PC-9 (cell line): Measurements from ENCODE around the gene BAZ1B. TPM values are rescaled to one million over a fixed set of nuclear protein-coding genes. Genes with fewer than 3 reads are reported as not detected.
"Not testable (repeated sequence)": the region's sequence is repeated elsewhere in the genome, so short reads cannot be mapped to it uniquely, and the experiment has no call there.

Source experiments
- BruUV-seq: library from RNA; stranded (reverse); fragments of 400-500 nt; replicated peaks from 2 replicates; lab custom pipeline; 2021; lab: Mats Ljungman, UMichigan
- CTCF ChIA-PET: fragments of 300-600 bp; sonication (Branson Sonifier 250); formaldehyde crosslinking; loops from one replicate; lab custom pipeline; 2022; ENCODE audit warnings: antibody characterized with exemption; lab: Charles Lee
- POLR2A ChIA-PET: fragments of 300-600 bp; sonication (Branson Sonifier 250); formaldehyde crosslinking; loops from one replicate; lab custom pipeline; 2022; ENCODE audit warnings: antibody characterized with exemption; ENCODE audit not compliant: unreplicated experiment; lab: Charles Lee
- DNase-seq, 2 experiments: peaks; one replicate each; pipeline versions ENCODE4 v3.0.0 to v3.0.0-alpha.2; 2015 to 2022; ENCODE audit warnings: mixed read lengths in 1 of 2
- H2AFZ ChIP-seq: fragments of 200-600 bp; sonication (generic); 2 replicates; pipeline ENCODE4 v1.8.1; 2017; ENCODE audit warnings: antibody characterized with exemption
- H3F3A ChIP-seq: fragments of 200-600 bp; sonication (generic); 2 replicates; pipeline ENCODE4 v1.8.1; 2017; ENCODE audit warnings: antibody characterized with exemption, mild to moderate bottlenecking, low read depth; ENCODE audit not compliant: insufficient read depth
- H3K27ac ChIP-seq: fragments of 200-600 bp; sonication (generic); 2 replicates; pipeline ENCODE4 v1.6.1; 2016; ENCODE audit warnings: mixed run types
- H3K27me3 ChIP-seq: fragments of 200-600 bp; sonication (generic); 2 replicates; pipeline ENCODE4 v1.6.1; 2016; ENCODE audit warnings: low read depth, mixed run types; ENCODE audit not compliant: insufficient read depth
- H3K36me3 ChIP-seq: fragments of 200-600 bp; sonication (generic); 2 replicates; pipeline ENCODE4 v1.6.1; 2016; ENCODE audit warnings: low read depth, mixed run types
- H3K4me1 ChIP-seq: fragments of 200-600 bp; sonication (generic); replicated peaks from 2 replicates; pipeline ENCODE4 v1.6.1; 2016; ENCODE audit warnings: mixed run types; ENCODE audit not compliant: insufficient read depth
- H3K4me2 ChIP-seq: fragments of 200-600 bp; sonication (generic); 2 replicates; pipeline ENCODE4 v1.6.1; 2017; ENCODE audit warnings: mixed run types
- H3K4me3 ChIP-seq: fragments of 200-600 bp; sonication (generic); 2 replicates; pipeline ENCODE4 v1.6.1; 2016; ENCODE audit warnings: mixed run types
- H3K79me2 ChIP-seq: fragments of 200-600 bp; sonication (generic); 2 replicates; pipeline ENCODE4 v1.6.1; 2017; ENCODE audit warnings: low read depth, mixed run types
- H3K9me2 ChIP-seq: fragments of 200-600 bp; sonication (generic); 2 replicates; pipeline ENCODE4 v1.8.1; 2017; ENCODE audit warnings: mild to moderate bottlenecking; ENCODE audit not compliant: insufficient read depth
- H3K9me3 ChIP-seq: fragments of 200-600 bp; sonication (generic); 2 replicates; pipeline ENCODE4 v1.8.1; 2016; ENCODE audit warnings: low read depth; ENCODE audit not compliant: insufficient read depth
- H4K20me1 ChIP-seq: fragments of 200-600 bp; sonication (generic); 2 replicates; pipeline ENCODE4 v1.8.1; 2017; ENCODE audit not compliant: insufficient read depth
- EZH2 ChIP-seq: fragments of 200-600 bp; sonication (generic); IDR thresholded peaks from 2 replicates; pipeline ENCODE4 v1.8.0; 2017; ENCODE audit warnings: antibody characterized with exemption, low read depth
- intact Hi-C: fragments of 100-400 bp; cut with micrococcal nuclease; formaldehyde crosslinking; loops from one replicate; pipeline ENCODE4 v1.10.0; 2022; ENCODE audit not compliant: unreplicated experiment
- total RNA-seq: library from RNA; stranded (reverse); gene quantifications from 2 replicates; pipeline ENCODE4 v1.2.3, GENCODE V29; 2021
- TF ChIP-seq, protein P1 (sequence below): fragments of 200-600 bp; sonication (generic); conservative IDR thresholded peaks from 2 replicates; pipeline ENCODE4 v1.6.1; 2017; ENCODE audit warnings: mixed run types, antibody characterized with exemption, mild to moderate bottlenecking, moderate library complexity

BAZ1B gene
- total RNA-seq, 1 experiment from 2014 or later = 88.4 TPM

DNA sequence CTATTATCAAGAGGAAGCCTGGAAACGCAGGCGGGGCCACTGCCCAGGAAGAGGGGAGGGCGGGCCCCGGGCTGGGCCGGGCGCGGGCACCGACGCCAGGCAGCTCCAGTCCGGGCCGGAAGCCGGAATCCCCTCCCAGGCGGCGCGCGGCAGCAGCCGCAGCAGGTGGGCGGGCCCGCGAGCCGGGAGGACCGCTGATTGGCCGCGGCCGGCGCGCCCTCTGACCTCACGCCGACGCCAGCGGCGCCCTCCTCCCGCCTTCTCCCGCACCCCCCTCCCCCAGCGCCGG lies 35.0 kb upstream of the BAZ1B start:
- Histone ChIP-seq H3K4me3 (peak overlapping the region; percentile 68), H3K9me3 (no peaks in the 10 kb centered on the region), H3K27ac (peak overlapping the region; percentile 84), H3K4me2 (peak overlapping the region; percentile 86), H3K9me2 (no peaks in the 10 kb centered on the region), H4K20me1 (peaks cover 44% of the 10 kb centered on the region), H2AFZ (peak overlapping the region; percentile 73; the same call in 1 of the 2 replicates), H3K79me2 (peaks cover 48% of the 10 kb centered on the region), H3K27me3 (no peaks in the 10 kb centered on the region), H3K36me3 (no peaks in the 10 kb centered on the region), H3K4me1 (peaks cover 24% of the 10 kb centered on the region), H3F3A (peaks cover 36% of the 10 kb centered on the region)
- CTCF ChIA-PET = interaction anchor here (0.6 kb wide), 1 partner anchor 163 kb away, joined by 3 read pairs; no protein-coding TSS in a partner anchor
- no peak for TF ChIP-seq EZH2
- TF ChIP-seq, protein P1, sequence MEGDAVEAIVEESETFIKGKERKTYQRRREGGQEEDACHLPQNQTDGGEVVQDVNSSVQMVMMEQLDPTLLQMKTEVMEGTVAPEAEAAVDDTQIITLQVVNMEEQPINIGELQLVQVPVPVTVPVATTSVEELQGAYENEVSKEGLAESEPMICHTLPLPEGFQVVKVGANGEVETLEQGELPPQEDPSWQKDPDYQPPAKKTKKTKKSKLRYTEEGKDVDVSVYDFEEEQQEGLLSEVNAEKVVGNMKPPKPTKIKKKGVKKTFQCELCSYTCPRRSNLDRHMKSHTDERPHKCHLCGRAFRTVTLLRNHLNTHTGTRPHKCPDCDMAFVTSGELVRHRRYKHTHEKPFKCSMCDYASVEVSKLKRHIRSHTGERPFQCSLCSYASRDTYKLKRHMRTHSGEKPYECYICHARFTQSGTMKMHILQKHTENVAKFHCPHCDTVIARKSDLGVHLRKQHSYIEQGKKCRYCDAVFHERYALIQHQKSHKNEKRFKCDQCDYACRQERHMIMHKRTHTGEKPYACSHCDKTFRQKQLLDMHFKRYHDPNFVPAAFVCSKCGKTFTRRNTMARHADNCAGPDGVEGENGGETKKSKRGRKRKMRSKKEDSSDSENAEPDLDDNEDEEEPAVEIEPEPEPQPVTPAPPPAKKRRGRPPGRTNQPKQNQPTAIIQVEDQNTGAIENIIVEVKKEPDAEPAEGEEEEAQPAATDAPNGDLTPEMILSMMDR = no peak
- no TSS peak for BruUV-seq
- DNase-seq = peak; percentile 80 to 99
- intact Hi-C loops = no loop called here
- POLR2A ChIA-PET = interaction anchor here (0.5 to 1.4 kb wide), 6 partner anchors 37 to 937 kb away, joined by 3 to 9 read pairs (median 4); no protein-coding TSS in a partner anchor

DNA sequence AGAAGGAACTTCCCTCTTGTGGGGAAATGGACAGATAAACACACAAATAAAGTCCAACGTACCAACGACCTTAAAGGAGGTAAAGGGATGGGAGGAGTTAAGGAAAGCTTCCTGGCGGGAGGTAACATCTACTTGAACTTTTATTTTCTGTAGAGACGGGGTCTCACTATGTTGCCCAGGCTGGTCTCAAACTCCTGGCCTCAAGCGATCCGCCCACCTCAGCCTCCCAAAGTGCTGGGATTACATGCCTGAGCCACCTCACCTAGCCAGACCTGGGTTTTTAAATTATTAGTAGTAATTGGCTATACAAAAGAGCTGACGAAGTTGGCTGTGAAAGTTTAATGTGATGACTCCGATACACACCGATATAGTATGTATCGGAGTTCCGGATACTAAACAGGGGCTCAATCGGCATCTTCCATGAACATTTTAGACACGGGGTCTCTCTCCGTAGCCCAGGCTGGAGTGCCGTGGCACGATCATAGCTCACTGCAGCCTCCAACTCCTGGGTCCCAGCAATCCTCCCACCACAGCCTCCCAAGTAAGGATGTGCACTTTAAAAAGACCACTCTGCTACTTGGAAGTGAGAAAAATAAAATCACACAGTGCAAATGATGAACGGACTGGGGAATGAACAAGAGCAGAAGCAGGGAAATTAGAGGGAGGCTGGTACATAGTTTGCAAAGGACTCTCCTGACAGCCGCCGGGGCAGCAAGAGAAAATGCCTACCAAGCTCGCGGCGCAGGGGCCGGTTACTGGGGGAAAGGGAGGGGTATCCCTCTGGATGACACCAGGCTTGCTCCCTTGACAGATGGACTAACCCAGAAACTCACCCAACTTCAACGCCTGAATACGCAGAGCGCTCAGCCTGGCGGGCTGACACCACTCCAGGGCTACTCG lies 34.4 kb upstream of the BAZ1B start:
- H2AFZ ChIP-seq = no peak overlapping the region
- ChIA-PET POLR2A (interaction anchor here (0.5 to 1.4 kb wide), 7 partner anchors 35 to 938 kb away, joined by 3 to 9 read pairs (median 4); no protein-coding TSS in a partner anchor), CTCF (interaction anchor here (0.5 to 0.6 kb wide), 2 partner anchors 164 to 677 kb away, joined by 3 to 9 read pairs; no protein-coding TSS in a partner anchor)
- peaks cover 54% of the 10 kb centered on the region for H3K79me2 ChIP-seq
- H3K9me3 ChIP-seq = no peaks in the 10 kb centered on the region
- H3K4me1 ChIP-seq = peaks cover 24% of the 10 kb centered on the region
- H3K36me3 ChIP-seq = no peaks in the 10 kb centered on the region
- intact Hi-C loops = loop anchor here (1.0 kb wide), 2 partner anchors 34 to 159 kb away; partner anchors contain the start of gene BAZ1B
- TSS peak; percentile 40 for BruUV-seq
- no peak for DNase-seq
- peak overlapping the region; percentile 86 for H3K4me2 ChIP-seq
- H4K20me1 ChIP-seq = peaks cover 44% of the 10 kb centered on the region
- H3K9me2 ChIP-seq = no peaks in the 10 kb centered on the region
- H3K27ac ChIP-seq = peak overlapping the region; percentile 28
- H3K27me3 ChIP-seq = no peaks in the 10 kb centered on the region
- peak overlapping the region; percentile 68 for H3K4me3 ChIP-seq
- H3F3A ChIP-seq = peaks cover 36% of the 10 kb centered on the region
- no peak for TF ChIP-seq EZH2
- TF ChIP-seq, protein P1 = no peak

DNA sequence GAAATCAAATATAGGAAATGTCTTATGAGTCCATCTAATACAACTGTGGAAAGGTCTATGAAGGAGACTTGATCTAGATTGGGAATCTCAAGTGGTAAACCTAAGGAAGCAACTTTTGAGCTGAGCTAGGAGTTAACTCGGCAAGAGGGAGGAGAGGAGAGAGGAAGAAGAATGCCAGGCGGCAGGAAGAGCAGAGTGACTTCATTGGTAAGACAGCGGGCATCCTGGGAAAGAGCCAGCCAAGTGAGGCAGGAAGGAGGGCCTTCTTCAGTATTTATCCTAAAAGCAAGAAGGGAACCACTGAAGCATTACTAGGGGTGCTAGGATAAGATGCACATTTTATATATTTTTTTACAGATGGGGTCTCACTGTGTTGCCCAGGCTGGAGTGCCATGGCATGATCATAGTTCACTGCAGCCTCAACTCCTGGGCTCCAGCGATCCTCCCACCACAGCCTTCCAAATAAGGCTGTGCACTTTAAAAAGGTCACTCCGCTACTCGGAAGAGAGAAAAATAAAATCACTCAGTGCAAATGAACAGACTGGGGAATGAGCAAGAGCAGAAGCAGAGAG lies 33.4 kb upstream of the BAZ1B start:
- CTCF ChIA-PET = no interaction called here
- peaks cover 59% of the 10 kb centered on the region for H3K79me2 ChIP-seq

DNA sequence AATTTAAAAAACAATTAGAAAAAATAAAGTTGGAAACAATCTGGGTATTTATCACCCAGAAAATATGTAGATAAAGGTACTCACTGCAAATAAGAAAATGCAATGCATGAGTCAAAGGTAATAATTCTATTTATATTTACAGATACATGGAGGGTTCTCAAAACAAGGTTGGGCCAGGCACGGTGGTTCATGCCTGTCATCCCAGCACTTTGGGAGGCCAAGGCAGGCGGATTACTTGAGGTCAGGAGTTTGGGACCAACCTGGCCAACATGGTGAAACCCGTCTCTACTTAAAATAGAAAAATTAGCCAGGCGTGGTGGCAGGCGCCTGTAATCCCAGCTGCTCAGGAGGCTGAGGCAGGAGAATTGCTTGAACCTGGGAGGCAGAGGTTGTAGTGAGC lies 28.0 kb upstream of the BAZ1B start:
- DNase-seq, H3K4me1 ChIP-seq, CTCF ChIA-PET, H3K4me3 ChIP-seq, H3F3A ChIP-seq, H3K27me3 ChIP-seq, H2AFZ ChIP-seq, H3K4me2 ChIP-seq, BruUV-seq, intact Hi-C loops, H3K9me2 ChIP-seq, H3K36me3 ChIP-seq, H3K9me3 ChIP-seq, H3K27ac ChIP-seq, POLR2A ChIA-PET: not testable (repeated sequence)
- H3K79me2 ChIP-seq = peaks cover 84% of the 10 kb centered on the region
- H4K20me1 ChIP-seq = peaks cover 62% of the 10 kb centered on the region

More for the DNA sequence above, 33.4 kb upstream of the BAZ1B start:
- no peaks in the 10 kb centered on the region for H3K9me3 ChIP-seq
- H2AFZ ChIP-seq = no peak overlapping the region
- TF ChIP-seq EZH2 = no peak
- TF ChIP-seq, protein P1 = no peak
- peaks cover 49% of the 10 kb centered on the region for H4K20me1 ChIP-seq
- H3K4me1 ChIP-seq = peaks cover 24% of the 10 kb centered on the region
- H3K36me3 ChIP-seq = no peaks in the 10 kb centered on the region
- POLR2A ChIA-PET = interaction anchor here (0.7 to 1.4 kb wide), 2 partner anchors 35 to 53 kb away, joined by 7 to 9 read pairs; no protein-coding TSS in a partner anchor
- peak overlapping the region; percentile 86 for H3K4me2 ChIP-seq
- peak overlapping the region; percentile 68; the same call in 1 of the 2 replicates for H3K4me3 ChIP-seq
- no peaks in the 10 kb centered on the region for H3K27me3 ChIP-seq
- no TSS peak for BruUV-seq
- H3K9me2 ChIP-seq = no peaks in the 10 kb centered on the region
- DNase-seq = no peak
- H3K27ac ChIP-seq = no peak overlapping the region
- intact Hi-C loops = no loop called here
- H3F3A ChIP-seq = peaks cover 34% of the 10 kb centered on the region
